Suprapubic skin (tissue), 4 donors: ENCODE measurements around the gene GLB1L2. TPM values are rescaled to one million over a fixed set of nuclear protein-coding genes. Genes with fewer than 3 reads are reported as not detected.

Experiments used
- DNase-seq, 2 donors: peaks; one replicate each; pipeline ENCODE4 v3.0.0-alpha.2; 2019; ENCODE audit warnings: low spot score in 2 of 2
- H3K27ac ChIP-seq: fragments of 200-600 bp; sonication (generic); one replicate; pipeline ENCODE4 v1.5.1; 2019
- H3K27me3 ChIP-seq: fragments of 200-600 bp; sonication (generic); one replicate; pipeline ENCODE4 v1.5.1; 2019
- H3K36me3 ChIP-seq: fragments of 200-600 bp; sonication (generic); one replicate; pipeline ENCODE4 v1.5.1; 2019
- H3K4me1 ChIP-seq: fragments of 200-600 bp; sonication (generic); one replicate; pipeline ENCODE4 v1.5.1; 2019
- H3K4me3 ChIP-seq: fragments of 200-600 bp; sonication (generic); one replicate; pipeline ENCODE4 v1.5.1; 2019; ENCODE audit warnings: mild to moderate bottlenecking
- H3K9me3 ChIP-seq: fragments of 200-600 bp; sonication (generic); one replicate; pipeline ENCODE4 v1.5.1; 2019
- EP300 ChIP-seq: sonication (generic); formaldehyde crosslinking; IDR thresholded peaks from one replicate; pipeline ENCODE4 v1.6.1; 2017; ENCODE audit warnings: antibody characterized with exemption
- POLR2A ChIP-seq, 2 donors: fragments of 450-650 bp; IDR thresholded peaks; one replicate each; pipeline ENCODE4 v1.6.1; 2017; ENCODE audit warnings: antibody characterized with exemption in 2 of 2, mild to moderate bottlenecking in 2 of 2, moderate library complexity in 2 of 2
- POLR2AphosphoS5 ChIP-seq, 3 donors: sonication (generic); formaldehyde crosslinking; IDR thresholded peaks; one replicate each; pipeline ENCODE4 v1.6.1; 2017; ENCODE audit warnings: antibody characterized with exemption in 3 of 3
- WGBS: methylation state at CpG from one replicate; pipeline ENCODE4 v1.1.5; 2018; 5-methylcytosine and 5-hydroxymethylcytosine counted together
- total RNA-seq, 4 donors: library from RNA; depleted of rRNA; stranded (reverse); fragments of >200 nt; gene quantifications; one replicate each; pipeline ENCODE4 v1.1.0, GENCODE V29; 2016
- TF ChIP-seq, protein P1 (sequence below), 2 donors: fragments of 200-600 bp in 1 of 2; fragments of 450-650 bp in 1 of 2; sonication (generic) in 1 of 2; IDR thresholded peaks; one replicate each; pipeline ENCODE4 v1.5.1; 2016 to 2019; ENCODE audit warnings: antibody characterized with exemption in 2 of 2, mild to moderate bottlenecking in 1 of 2, moderate library complexity in 1 of 2

GLB1L2 gene
- total RNA-seq, 4 donors from 2014 or later, result 11.5 to 28.3 (median 21.8) TPM

DNA sequence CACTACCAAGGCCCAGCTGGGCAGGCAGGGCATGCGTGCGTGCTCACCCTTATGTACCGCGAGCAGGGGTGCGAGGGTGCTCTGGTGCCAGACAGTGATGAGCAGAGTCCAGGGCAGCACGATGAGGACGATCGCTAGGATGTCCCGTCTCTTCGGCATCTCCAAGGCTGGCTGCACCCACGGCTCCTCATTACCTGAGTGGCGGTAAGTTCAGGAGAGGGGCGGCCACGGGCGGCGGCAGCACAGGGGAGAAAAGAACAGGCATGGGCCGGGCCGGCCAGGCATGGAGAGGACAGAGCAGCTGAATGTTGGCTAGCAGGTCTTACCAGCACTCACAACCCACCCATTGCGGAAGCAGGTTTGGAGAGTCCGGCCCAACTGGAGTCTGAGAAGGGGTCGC, 55.7 kb downstream of the GLB1L2 start:
- DNase-seq, result no peak
- H3K9me3 ChIP-seq, result no peaks in the 10 kb centered on the region
- H3K27ac ChIP-seq, result no peak overlapping the region
- TF ChIP-seq, protein P1, sequence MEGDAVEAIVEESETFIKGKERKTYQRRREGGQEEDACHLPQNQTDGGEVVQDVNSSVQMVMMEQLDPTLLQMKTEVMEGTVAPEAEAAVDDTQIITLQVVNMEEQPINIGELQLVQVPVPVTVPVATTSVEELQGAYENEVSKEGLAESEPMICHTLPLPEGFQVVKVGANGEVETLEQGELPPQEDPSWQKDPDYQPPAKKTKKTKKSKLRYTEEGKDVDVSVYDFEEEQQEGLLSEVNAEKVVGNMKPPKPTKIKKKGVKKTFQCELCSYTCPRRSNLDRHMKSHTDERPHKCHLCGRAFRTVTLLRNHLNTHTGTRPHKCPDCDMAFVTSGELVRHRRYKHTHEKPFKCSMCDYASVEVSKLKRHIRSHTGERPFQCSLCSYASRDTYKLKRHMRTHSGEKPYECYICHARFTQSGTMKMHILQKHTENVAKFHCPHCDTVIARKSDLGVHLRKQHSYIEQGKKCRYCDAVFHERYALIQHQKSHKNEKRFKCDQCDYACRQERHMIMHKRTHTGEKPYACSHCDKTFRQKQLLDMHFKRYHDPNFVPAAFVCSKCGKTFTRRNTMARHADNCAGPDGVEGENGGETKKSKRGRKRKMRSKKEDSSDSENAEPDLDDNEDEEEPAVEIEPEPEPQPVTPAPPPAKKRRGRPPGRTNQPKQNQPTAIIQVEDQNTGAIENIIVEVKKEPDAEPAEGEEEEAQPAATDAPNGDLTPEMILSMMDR (IDR thresholded peaks at IDR 0.05), result no peak
- TF ChIP-seq POLR2A (IDR thresholded peaks at IDR 0.05) (no peak), EP300 (no peak), POLR2AphosphoS5 (IDR thresholded peaks at IDR 0.05) (no peak)
- H3K4me1 ChIP-seq, result peaks cover 6% of the 10 kb centered on the region
- H3K27me3 ChIP-seq, result peaks cover 45% of the 10 kb centered on the region
- no peaks in the 10 kb centered on the region for H3K36me3 ChIP-seq
- WGBS, result 92% methylated on average over 14 of the region's 21 CpGs
- no peak overlapping the region for H3K4me3 ChIP-seq

DNA sequence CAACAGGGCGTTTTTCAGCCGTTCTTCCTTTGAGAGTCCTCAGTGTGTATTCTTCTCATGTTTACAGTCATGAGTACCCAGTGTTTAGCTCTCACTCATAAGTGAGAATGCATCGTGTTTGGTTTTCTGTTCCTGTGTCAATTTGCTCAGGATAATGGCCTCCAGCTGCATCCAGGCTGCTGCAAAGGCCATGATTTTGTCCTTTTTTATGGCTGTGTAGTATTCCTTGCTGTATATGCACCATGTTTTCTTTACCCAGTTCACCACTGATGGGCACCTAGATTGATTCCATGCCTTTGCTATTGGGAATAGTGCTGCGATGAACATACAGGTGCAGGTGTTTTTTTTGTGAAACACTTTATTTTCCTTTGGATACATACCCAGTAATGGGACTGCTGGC, 56.8 kb downstream of the GLB1L2 start:
- WGBS, result 93% methylated on average over 4 of the region's 4 CpGs
- no peaks in the 10 kb centered on the region for H3K36me3 ChIP-seq

DNA sequence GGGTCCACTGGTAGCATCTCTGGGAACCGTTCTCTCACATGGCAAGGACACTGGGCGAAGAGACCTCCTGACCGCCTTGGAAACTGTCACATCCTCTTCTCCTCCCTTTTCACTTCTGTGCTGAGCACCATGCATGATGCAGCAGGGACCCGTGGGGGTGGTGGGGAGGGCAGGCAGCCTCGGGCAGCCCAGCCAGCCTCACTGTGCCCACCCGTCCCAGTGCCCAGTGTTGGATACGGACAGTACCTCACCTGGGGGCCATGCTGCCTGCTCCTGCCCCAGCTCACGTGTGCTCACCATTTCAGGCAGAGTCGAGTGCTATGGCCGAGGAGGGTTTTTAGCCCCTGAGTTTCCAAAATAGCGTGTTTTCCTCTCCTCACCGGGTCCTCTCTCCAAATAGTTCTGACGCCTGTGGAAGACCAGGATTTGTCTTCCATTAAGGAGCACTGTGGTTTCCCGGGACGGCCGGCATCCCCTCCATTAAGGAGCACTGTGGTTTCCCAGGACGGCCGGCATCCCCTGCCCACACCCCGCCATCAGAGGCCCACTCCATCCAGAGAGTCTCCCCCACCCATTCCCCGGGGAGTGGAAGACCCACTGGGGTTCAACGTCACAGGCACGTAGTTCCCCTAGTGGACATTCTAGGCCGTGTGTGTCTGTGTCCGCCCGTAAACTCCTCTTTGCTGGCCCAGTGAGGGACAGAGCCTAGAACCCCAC, 57.8 kb downstream of the GLB1L2 start:
- 93% methylated on average over 12 of the region's 25 CpGs for WGBS
- Histone ChIP-seq H3K27ac (no peak overlapping the region), H3K27me3 (peaks cover 34% of the 10 kb centered on the region)

More for the DNA sequence above, 56.8 kb downstream of the GLB1L2 start:
- Histone ChIP-seq H3K9me3 (no peaks in the 10 kb centered on the region), H3K4me1 (peaks cover 6% of the 10 kb centered on the region), H3K27me3 (peaks cover 40% of the 10 kb centered on the region), H3K27ac (no peak overlapping the region), H3K4me3 (no peak overlapping the region)
- TF ChIP-seq POLR2A (IDR thresholded peaks at IDR 0.05) (no peak), POLR2AphosphoS5 (IDR thresholded peaks at IDR 0.05) (no peak), EP300 (no peak)
- TF ChIP-seq, protein P1 (IDR thresholded peaks at IDR 0.05), result no peak
- DNase-seq, result no peak

DNA sequence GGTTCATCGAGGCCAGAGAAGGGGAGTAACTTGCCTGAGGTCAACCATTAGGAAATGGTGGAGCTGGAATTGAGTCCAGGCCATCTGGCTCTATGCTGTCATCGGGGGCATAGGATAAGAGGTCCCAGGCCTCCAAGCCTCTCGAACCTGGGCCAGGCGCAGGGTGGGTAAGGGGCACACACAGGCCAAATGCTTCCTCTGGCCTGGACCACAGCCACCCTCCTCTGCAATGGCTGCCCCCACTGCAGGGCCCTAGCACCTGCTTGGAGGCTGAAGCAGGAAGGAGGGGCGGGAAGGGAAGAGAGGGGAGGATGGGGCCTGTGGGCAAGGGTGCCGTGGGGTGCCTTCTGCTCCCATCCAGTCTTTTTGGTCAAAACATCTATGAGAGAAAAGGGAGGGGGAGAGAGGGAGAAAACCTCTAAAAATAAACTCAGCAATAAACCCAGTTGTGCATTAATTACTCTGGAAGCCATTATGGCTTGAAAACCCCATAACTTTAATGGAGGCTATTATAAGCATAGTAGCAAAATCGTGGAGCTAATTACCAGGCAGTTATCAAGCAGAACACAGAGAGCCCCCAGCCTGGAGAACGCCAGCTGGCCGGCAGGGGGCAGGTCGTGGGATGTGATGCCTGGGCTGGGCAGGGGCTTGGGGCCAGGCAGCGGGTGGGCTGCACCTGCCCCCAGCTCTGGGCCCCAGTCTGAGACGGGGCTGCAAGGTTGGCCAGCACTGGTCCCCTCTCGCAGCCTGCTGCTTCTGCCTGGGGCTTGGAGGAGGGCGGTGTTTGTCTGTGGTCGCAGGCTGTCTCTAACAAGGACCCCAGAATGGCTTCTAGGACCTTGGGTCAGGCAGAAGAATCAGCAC, 59.1 kb downstream of the GLB1L2 start:
- WGBS, result 85% methylated on average over 10 of the region's 15 CpGs
- Histone ChIP-seq H3K4me3 (no peak overlapping the region), H3K4me1 (peaks cover 2% of the 10 kb centered on the region), H3K36me3 (no peaks in the 10 kb centered on the region), H3K27ac (no peak overlapping the region), H3K27me3 (peaks cover 28% of the 10 kb centered on the region), H3K9me3 (no peaks in the 10 kb centered on the region)
- no peak for TF ChIP-seq POLR2AphosphoS5 (IDR thresholded peaks at IDR 0.05)
- TF ChIP-seq, protein P1 (IDR thresholded peaks at IDR 0.05), result no peak
- TF ChIP-seq EP300, result no peak
- no peak for TF ChIP-seq POLR2A (IDR thresholded peaks at IDR 0.05)
- DNase-seq, result no peak

More for the DNA sequence above, 57.8 kb downstream of the GLB1L2 start:
- peaks cover 6% of the 10 kb centered on the region for H3K4me1 ChIP-seq
- no peak for DNase-seq
- no peak overlapping the region for H3K4me3 ChIP-seq
- TF ChIP-seq, protein P1 (IDR thresholded peaks at IDR 0.05), result no peak
- TF ChIP-seq POLR2A (IDR thresholded peaks at IDR 0.05) (no peak), POLR2AphosphoS5 (IDR thresholded peaks at IDR 0.05) (no peak), EP300 (no peak)
- H3K36me3 ChIP-seq, result no peaks in the 10 kb centered on the region
- no peaks in the 10 kb centered on the region for H3K9me3 ChIP-seq

DNA sequence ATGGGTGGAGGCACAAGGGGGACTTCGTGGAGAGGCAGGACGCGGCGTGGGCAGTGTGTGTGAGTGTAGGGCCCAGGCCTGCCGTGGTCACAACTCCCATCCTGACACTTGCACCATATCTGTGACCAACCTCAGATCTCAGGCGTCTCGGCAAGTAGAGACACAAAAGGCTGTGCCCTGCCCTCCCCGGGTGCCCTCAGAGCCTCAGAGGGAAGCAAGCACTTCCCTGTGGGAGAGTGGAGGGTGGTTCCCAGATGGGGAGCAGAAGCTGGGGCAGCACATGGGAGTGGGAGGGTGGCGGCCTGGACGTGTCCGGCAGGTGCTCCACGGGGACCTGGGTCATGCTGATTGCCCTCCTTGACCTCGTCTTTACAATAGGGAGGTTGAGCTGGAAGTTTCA, 59.9 kb downstream of the GLB1L2 start:
- Histone ChIP-seq H3K9me3 (no peaks in the 10 kb centered on the region), H3K4me1 (no peaks in the 10 kb centered on the region), H3K27me3 (peaks cover 21% of the 10 kb centered on the region), H3K4me3 (no peak overlapping the region), H3K27ac (no peak overlapping the region), H3K36me3 (no peaks in the 10 kb centered on the region)
- DNase-seq, result no peak
- TF ChIP-seq, protein P1 (IDR thresholded peaks at IDR 0.05), result no peak
- no peak for TF ChIP-seq POLR2A (IDR thresholded peaks at IDR 0.05)
- TF ChIP-seq EP300, result no peak
- TF ChIP-seq POLR2AphosphoS5 (IDR thresholded peaks at IDR 0.05), result no peak
- 81% methylated on average over 13 of the region's 13 CpGs for WGBS
